NCI-H226 (cell line): Measurements from ENCODE around the gene DPCD.
"Not testable (repeated sequence)": the region's sequence is repeated elsewhere in the genome, so short reads cannot be mapped to it uniquely, and the experiment has no call there.

ENCODE experiments used
- DNase-seq: peaks from one replicate; pipeline ENCODE4 v3.0.0-alpha.2; 2015

DPCD gene

DNA sequence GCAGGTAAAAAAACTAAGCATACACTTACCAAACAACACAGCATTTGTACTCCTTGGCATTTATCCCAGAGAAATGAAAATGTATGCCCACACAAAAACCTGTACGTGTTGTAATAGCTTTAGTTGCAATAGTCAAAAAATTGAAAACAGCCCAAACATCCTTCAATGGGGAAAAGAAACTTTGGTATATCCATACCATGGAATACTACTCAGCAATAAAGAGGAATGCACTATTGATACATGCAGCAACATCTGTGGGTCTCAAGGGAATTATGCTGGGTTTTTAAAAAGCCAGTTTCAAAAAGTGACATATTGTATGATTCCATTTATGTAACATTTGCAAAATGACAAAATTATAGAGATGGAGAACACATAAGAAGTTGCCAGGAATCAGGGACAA is 35.4 kb downstream of the DPCD start:
- DNase-seq = no peak

DNA sequence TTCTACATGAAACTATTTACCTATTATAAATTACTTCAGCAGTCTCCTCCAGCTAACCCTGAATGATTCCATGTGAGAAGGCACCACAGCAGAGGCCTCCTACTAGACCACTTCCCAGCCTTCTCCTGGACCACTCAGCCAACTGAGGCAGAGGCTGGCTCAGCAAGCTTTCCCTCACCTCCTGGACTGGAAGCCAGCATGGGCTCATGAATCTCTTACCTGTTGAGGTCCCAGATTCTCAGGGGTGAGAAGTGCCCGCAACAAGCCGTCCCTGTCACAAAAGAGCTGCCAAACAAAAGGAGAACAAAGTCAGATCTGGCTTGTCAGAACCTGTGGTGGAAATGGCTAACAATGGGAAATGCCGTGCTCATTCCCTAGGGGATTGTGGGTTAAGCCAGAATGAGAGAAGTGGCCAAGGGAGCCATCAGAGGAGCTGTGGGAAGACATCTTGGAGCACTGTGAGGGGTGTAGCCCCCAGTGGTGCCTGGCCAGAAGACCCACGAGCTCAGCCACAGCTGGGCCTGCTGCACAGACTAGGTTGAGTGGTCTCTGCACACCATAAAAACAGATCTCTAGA is 36.5 kb downstream of the DPCD start:
- DNase-seq = no peak

DNA sequence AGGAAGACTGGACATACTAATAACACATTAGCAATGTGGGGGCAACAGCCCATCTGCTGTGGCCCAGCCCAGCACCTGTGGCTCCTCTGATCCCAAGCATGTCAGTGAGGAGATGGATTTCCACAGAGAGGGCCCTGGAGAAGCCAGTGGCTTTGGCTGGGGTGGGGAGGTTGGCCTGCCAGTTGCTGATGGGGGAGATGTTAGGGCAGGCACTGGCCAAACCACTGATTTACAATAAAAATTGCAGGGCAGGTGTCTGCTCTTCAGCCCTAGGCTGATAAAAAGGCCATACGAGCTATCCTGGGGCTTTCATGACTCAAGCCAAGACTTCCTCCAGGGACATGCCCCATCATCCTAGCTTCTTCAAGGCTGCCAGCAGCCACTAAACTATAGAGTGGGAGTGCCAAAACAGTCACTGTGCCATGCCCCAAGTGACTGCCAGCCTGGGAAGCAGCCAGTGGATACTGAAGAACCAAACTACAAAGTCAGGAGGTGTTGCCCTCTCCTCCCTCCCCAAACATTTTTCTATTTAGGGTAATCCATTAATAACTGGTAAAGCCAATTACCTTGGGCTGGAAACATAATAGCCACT is 37.8 kb downstream of the DPCD start:
- DNase-seq = no peak

DNA sequence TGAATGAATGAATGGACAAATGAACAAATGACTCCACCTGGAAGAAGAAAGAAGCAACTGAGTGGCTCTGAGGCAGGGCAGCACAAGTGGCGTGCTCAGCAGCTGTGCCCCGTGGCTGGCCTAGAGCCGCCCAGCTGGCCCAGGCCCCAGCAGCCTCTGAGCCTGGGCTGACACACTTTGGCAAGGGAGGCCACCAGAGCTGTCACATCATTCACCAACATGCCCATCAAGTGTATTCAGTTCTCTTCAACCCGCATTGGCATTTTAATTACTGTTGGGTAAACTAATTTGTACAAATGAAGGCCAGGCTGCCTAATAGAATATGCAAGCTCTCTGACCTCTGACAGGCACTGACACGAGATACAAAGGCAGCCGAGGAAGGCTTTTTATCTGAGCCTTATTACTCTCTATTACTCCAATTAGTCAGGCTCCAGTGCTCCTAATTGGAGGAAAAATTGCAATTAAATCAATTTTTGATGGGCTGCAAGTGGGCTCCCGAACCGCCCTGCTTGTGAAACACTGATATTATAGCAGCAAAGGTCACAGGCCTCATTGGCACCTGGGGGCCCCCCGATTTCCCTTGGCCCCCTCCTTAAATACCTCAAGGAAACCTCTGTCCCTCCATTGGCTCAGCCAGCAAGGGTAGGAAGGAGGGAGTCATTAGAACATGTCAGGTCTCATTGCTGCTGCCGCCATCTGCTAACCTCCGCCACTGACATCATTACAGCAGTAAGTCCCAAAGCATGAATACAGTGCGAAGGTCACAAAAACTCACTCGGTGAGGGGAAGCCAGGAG is 41.9 kb downstream of the DPCD start:
- DNase-seq = no peak

GRCh38 chr10:101630633-101630920 is 42.5 kb downstream of the DPCD start:
- DNase-seq = no peak

- no peak for DNase-seq
Observed at GRCh38 chr10:101631821-101632475, 43.8 kb downstream of the DPCD start.

DNA sequence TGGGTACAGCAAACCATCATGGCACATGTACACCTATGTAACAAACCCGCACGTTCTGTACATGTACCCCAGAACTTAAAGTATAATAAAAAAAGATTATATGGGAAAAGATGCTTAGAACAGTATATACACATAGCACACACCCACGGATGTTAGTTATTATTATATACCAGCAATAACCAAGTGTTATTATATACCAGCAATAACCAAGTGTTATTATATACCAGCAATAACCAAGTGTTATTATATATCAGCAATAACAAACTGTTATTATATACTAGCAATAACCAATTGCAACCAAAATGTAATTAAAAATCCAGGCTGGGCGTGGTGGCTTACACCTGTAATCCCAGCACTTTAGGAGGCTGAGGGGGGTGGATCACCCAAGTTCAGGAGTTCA is 45.4 kb downstream of the DPCD start:
- not testable (repeated sequence) for DNase-seq

GRCh38 chr10:101639141-101639900 is 51.2 kb downstream of the DPCD start:
- no peak for DNase-seq

- no peak for DNase-seq
Observed at GRCh38 chr10:101643546-101643945, 55.4 kb downstream of the DPCD start.

DNA sequence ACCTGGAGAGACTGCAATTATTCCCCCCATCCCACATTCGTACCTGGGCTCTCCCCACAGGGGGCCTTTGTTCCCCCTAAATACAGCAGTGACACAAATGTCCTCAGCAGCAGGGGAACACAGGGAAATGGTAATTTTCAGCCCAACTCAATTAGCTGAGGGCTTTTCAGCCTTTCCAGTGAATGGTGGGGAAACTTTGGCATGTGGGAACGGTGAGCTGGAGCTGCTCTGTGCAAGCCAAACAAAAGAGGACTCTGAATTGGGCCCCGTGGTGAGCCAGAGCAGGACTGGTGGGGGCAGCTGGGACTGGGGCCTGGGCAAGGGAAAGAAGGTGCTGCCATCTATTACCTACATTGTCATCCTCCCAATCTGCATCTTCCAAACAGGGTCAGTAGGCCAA is 55.9 kb downstream of the DPCD start:
- DNase-seq = no peak

DNA sequence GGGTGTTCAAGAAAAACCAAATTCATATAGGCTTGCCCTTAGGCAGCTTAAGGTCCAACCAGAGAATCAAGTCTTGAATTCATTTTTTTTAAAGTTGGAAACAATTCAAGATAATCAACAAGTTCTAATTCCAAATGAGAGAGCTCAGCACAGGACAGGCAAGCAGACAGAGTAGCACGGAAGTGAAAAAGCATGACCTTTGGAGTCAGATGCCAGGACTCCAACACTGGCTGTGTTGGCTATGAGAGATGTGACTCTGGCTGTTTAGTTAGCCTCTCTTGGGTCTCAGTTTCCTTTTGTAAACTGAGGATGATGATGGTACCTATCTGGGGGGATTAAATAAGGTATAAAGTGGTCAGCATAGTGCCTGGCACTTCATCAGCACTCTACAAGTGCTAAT is 57.5 kb downstream of the DPCD start:
- DNase-seq = no peak

GRCh38 chr10:101646364-101646763 is 58.2 kb downstream of the DPCD start:
- DNase-seq = no peak

GRCh38 chr10:101647255-101647654 is 59.1 kb downstream of the DPCD start:
- no peak for DNase-seq

GRCh38 chr10:101649525-101650085 is 61.5 kb downstream of the DPCD start:
- DNase-seq = no peak

GRCh38 chr10:101650863-101651262 is 62.7 kb downstream of the DPCD start:
- DNase-seq = no peak

GRCh38 chr10:101651336-101651735 is 63.2 kb downstream of the DPCD start:
- DNase-seq = no peak

DNA sequence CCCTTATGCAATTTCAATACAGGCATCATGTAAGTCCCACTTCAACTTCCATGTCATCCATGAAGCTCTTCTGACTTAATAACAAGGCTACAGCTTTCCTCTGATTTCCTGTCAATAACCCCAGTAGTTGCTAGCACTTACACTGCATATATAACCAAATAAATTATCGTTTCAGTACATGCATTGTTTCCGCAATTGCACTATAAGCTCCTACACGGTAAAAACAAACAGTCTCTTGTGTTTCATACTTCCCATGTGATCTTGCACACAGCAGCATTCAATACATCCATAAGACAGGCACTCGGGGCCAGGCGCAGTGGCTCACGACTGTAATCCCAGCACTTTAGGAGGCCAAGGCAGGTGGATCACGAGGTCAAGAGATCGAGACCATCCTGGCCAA is 65.4 kb downstream of the DPCD start:
- DNase-seq = no peak

DNA sequence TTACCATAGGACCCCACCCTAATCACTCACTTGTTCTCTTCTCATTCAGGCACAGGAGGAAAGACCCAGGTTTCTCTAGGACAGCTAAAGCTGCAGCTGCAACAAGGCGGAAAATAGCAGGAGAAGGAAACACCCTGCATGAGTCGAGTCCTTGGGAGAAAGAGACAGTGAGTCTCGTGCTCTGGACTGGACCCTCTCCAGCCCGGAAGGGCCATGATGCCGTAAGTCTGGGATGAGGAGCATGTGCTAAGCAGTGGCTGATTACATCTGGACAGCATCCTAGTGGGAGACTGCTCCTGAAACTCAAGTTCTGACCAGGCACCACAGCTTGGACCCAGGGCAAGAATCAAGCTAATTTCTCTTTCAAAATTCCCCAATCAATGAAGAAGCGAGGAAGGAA is 67.4 kb downstream of the DPCD start:
- no peak for DNase-seq

- DNase-seq = no peak
Observed at GRCh38 chr10:101656890-101657289, 68.8 kb downstream of the DPCD start.

- no peak for DNase-seq
Observed at GRCh38 chr10:101658975-101659374, 70.9 kb downstream of the DPCD start.
